Measurements from ENCODE around the gene ACYP1.
A peak's percentile ranks its signal among the peaks of the same experiment; 100 is the strongest.

Gene ACYP1

DNA sequence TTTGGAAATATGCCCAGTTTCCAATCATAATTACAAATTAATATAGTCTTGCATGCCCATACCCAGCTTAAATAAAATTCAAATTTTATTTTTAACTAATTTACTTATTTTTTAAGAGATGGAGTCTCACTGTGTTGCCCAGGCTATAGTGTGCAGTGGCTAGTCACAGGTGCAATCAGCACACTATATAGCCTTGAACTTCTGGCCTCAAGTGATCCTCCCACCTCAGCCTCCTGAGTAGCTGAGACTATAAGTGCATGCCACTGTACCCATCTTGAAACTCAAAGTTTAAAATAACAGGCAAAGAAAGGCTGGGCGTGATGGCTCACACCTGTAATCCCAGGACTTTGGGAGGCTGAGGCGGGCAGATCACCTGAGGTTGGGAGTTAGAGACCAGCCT is 22.9 kb downstream of the ACYP1 start:
- DNase-seq (ENCODE audit: low read depth), result no peak

DNA sequence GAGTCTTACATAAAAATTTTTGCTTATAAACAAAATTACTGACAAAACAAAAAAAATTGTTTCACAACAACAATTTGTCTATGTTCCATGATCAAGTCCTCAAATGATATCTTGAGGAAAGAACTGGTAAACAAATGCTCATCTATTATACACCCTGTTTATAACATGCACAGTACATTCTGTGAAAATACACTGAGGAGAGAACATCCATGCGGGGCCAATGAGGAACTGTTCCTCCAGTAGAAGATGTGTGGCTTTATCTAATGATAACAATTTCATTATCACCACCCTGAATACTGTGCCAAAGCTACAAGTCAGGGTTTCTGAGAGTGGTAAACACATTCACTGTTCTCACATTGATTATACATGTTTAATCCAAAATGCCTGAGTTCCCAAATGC is 23.3 kb downstream of the ACYP1 start:
- no peak for DNase-seq (ENCODE audit: low read depth)

DNA sequence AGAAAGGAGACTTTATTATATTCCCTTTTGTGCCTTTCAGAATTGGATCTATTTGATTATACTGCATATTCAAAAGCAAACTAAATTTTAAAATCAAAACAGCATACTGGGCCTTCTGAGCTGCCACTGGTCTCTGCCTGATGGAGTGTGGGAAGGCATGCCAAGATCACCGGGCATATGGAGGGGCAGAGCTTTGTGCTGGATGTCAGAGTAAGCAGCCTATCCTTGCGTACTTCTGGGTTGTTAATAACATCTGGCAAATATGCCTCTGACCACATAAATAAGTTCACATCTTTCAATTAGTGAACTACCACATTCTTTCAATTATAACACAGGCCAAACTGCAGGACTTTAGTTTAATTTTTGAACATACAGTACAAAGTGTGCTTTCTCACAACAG is 30.9 kb downstream of the ACYP1 start:
- no peak for DNase-seq (ENCODE audit: low read depth)

DNA sequence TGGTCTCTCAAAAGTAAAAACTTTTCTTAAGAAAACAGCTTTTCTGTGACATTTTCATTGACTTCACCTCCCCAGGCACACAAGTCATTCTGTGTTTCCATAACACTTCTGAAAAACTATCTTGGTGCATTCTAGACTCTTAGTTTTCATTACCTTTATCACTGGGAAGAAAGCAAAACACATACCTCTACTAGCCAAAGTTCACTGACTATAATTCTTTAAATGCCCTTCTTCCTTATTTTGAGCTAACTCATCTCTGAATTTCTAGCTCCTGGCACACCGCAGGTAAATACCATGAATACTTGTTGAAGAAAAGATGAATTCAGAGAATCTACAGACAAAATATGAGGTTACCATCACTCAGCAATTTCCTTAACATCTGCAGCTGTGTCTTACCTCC is 33.7 kb downstream of the ACYP1 start:
- no peak for DNase-seq (ENCODE audit: low read depth)

DNA sequence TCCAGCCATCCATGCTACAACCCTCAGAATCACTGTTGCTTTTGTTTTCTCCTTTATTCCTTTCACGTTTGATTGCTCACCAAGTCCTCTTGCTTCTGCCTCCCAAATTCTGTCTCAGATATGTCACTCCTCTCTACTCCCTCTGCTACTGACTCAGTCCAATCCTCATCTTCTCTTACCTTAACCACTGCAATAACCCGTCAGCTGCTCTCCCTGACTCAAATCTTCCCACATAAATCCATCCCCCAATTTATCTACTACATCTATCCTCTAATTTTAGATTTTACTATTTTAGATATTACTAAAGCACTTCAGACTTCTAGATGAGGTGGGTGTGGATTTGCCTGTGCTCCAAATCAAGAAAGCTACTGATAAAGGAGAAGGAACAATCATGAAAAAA is 37.9 kb downstream of the ACYP1 start:
- DNase-seq (ENCODE audit: low read depth), result no peak

DNA sequence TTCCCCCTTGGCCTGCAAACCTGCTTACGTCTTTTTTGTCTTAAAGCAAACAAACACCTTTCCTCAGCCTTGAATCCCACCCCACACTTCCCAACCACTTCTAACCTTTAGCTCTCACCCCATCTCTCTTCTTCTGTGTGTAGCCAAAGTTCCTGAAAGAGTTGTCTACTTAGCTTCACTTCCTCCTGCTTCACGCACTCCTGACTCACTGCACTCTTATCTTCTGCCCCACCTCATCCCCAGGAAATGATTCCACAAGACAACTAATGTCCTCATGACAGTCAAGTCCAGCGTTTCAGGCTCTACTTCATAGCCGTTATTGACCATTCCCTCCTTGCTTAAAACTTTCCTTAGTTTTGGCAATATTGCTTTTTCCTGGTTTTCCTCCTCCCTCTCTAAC is 38.7 kb downstream of the ACYP1 start:
- DNase-seq (ENCODE audit: low read depth), result peak; percentile 81

DNA sequence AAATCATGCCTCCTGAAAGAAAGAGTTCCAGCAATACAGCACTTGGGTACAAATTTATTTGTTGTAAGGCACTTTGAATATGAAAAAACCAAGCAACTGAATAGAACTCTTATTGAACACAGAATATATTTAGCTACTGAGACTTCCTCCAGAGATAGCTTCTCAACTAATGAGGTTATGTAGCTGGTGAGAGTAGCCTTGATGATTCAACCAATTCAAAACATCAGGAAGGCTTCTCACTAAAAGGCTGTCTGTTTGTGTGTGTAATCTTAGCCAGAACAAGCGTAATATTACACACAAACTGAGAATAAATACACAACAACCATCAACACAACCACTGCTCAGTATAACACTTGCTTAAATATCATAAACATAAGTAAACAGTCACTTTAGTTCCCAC is 40.7 kb downstream of the ACYP1 start:
- peak; percentile 69 for DNase-seq (ENCODE audit: low read depth)

DNA sequence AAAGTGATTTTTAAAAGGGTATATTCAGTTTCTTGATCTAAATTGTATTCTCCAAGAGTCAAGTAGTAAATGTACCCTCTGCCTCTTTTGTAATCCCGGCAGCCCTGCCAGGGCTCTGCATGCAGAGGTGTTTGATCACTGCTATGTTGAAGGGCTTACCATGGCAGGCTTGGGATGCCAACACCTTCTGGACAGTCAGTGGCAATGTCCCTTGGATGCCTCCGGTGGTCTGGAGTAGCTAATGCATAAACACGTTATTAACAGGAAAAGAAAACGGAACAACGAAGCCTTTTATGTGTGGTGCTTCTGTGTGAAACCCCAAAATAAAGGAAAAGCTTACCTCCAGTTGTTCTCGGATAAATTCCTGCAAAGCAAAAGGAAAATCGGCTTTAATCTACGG is 41.2 kb downstream of the ACYP1 start:
- peak; percentile 27 for DNase-seq (ENCODE audit: low read depth)

DNA sequence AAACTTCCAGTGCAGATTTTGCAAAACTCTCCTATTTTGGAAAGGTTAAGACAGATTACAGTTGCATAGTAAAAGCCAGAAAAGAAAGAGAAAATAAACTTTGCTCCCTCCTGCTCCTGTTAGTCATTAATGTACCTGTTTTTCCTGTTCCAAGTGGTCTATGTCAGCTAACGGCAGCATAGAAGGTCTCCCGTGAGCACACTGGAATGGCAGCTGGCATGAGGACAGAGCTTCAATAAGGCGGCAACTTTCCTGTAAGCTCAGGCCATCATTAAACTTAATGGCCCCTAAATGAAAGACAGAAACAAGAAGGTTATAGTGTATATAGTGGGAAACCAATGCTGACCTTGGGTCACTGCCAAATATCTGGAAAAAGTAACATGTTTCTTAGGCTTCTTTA is 45.1 kb downstream of the ACYP1 start:
- no peak for DNase-seq (ENCODE audit: low read depth)

DNA sequence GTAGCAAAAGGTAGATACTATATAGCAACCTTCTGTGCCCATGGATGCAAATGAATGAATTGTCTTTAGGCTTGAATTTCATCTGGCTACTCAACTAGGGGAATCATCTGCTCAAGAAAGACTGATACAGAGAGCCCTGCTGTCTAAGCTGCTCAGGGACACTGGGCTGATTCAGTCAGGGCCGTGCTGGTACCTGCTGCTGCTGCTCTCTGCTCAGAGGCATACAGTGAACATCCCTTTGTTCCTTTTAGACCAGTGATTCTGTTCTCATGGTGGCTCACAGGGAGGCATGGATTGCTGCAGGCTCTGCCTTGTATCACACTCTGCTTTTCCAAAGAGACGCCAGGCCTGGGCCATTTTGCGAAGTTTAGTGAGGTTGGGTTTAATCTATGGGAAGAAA is 47.0 kb downstream of the ACYP1 start:
- no peak for DNase-seq (ENCODE audit: low read depth)

DNA sequence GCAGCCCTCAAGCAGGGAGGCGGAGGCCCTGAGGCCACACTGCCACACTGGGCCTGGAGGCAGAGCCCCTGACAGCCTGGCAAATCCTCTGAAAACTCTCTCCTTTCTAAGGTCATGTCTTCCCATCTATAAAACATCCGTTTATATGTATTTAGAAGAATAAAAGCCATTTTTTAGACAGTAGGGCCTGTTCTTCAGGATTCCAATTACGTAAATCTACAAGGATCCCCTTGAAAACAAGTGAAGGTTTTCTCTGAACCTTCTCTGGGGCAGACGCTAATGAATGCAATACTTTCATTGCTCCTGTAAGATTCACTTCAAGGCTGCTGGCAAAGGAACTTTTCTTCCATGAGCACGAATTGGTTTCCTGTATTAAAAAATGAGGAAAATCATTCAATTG is 48.3 kb downstream of the ACYP1 start:
- DNase-seq (ENCODE audit: low read depth), result no peak

DNA sequence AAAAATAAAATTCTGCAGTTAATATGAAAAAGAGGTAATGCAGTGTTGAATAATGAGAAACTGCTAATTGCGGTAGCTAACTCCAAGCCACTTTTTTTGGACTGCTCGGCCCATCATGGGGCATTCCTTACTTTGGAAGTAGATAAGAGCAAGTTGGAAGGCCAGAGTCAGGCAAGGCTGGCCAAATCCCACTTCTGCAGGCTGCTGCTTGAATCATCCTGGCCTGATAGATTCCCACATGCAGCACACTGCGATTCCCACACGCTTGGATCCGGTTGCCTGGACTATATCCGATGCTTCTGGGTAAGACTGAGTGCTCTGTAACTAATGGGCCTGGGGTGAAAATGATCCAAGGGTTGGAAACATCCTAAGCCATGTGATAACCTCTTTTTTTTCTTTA is 50.5 kb downstream of the ACYP1 start:
- DNase-seq (ENCODE audit: low read depth), result no peak

DNA sequence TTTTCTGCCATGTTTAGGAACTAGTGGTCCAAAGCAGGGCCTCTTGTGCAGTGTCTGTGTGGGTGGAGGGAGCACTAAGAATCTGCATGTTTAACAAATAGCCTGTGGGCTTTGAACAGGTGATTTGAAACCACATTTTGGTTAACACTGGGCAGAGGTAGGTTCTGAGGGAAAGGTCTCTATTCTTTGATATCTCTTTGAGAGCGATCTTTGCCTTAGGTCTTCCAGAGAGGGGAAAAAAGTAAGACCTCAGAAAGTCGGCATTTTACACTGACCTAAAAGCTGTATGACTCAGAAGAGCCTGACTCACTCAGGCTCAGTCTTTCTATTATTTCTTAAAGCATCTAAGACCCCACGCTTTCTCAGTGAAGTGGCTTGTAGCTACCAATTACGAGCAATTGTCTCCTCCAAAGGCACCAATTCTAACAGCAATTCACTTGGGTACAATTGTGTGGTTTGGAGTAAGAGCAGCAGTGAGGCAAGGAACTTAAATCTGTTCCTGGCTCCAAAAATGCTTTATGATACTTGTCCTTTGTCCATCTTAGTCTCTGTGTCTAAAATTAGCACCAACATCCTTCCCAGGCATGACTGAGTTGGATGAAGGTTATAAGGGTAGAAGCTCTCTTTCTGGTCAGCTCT is 52.3 kb downstream of the ACYP1 start:
- DNase-seq (ENCODE audit: low read depth), result peak; percentile 83

DNA sequence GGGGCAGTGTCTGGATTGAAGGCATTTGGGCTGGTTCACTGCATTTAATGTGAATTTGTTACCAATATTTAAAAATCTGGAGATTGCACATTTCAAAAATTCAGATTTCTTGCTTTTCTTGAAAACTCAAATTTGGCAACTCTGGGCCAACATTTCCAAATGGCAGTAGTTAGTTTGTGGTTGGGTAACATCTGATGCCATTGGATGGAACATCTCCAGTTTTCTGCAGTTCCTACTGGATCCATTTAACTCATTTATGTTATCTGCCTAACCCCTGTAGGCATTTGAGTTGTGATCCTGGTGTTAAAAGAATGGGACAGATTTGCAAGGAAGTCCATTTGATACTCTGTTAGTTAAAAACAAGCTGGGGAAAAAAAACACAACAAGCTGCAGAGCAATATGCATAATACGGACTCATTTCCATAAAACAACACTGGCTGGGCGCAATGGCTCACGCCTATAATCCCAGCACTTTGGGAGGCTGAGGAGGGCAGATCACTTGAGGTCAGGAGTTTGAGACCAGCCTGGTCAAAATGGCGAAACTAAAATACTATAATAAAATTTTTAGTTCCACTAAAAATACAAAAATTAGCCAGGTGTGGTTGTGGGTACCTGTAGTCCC is 53.2 kb downstream of the ACYP1 start:
- DNase-seq (ENCODE audit: low read depth), result no peak

DNA sequence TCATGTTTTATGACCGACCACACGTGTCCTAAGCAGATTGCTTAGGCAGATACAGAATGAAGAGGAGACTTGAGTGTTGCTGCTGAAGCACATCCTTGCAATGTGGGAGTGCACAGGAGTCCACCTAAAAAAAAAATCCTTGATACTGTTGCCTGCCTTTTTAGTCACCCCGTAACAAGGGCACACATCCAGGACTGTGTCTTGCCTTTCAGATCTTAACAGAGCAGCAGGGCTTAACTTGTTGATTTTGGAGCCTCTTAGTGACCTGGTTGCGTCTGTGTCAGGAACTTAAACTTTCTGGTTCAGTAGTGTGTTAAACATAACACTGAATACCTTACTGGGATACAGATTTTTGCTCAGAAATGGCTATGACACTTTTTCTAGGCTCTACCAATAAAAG is 54.6 kb downstream of the ACYP1 start:
- DNase-seq (ENCODE audit: low read depth), result no peak

DNA sequence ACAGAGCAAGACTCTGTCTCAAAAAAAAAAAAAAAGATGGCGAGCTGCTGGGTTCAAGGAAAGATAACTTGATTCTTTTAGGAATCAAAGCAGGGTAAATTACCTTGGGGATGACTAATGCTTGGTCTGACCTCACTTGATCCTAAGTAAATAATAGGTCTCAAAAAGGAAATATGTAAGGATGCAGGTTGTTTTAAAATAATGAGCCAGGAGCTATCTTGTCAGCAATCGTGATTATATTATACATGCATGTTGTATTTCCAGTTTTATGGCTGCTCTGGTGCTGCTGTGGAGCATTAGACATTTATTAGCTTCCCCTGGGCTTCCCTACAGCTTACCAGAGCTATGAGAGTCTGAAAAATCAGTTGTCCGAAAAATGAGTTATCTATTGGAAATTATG is 58.5 kb downstream of the ACYP1 start:
- DNase-seq (ENCODE audit: low read depth), result no peak

DNA sequence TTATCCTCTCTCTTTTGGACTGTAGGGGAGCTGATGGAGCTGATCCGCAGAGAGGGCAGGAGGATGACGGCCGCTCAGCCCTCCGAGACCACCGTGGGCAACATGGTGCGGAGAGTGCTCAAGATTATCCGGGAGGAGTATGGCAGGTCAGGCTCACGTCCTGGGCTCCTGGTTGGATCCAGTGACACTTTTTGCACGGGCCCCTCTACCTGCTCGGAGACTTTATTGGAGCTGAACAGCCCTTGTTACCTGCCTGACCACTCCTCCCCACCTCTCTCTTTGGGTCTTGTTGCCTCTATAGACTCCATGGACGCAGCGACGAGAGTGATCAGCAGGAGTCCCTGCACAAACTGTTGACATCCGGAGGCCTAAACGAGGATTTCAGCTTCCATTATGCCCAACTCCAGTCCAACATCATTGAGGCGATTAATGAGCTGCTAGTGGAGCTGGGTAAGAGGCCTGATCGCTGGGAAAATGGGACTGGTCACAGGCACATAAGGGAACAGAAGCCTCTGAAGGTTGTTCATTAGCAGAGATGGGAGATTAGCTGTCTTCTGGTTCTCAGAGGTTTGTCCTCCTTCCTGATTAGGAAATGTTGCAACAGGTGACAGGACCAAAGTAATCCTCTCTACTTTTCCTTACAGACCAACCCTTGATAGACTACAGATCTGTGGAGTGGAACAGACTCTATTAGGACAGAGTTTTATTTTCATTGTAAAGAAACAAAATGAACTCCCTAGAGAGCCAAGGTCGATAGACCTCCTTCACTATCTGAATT is 60.4 kb downstream of the ACYP1 start:
- DNase-seq (ENCODE audit: low read depth), result no peak
